Left hindlimb (tissue), 1 donor: ENCODE measurements around the gene GTSE1.
"Not testable (repeated sequence)": the region's sequence is repeated elsewhere in the genome, so short reads cannot be mapped to it uniquely, and the experiment has no call there.

ENCODE experiments used
- DNase-seq: peaks from one replicate; pipeline ENCODE4 v3.0.0-alpha.2; 2018

The GTSE1 gene

DNA sequence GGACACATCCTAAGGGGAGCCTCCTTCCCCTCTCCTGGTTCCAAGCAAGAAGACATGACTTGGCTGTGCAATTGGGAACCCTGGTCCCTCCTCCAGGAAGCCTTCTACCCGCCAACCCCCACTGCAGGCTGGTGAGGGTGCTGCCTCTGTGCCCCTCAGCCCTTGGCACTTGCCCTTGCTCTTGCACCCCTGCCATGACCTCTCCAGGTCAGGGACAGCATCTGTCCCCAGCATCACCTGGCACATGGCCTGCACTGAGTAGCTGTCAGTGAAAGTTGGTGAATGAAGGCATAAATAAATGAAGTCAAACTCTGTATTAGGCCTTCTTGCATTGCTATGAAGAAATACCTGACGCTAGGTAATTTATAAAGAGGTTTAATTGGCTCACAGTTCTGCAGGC, 1.9 kb upstream of the GTSE1 start:
- no peak for DNase-seq

DNA sequence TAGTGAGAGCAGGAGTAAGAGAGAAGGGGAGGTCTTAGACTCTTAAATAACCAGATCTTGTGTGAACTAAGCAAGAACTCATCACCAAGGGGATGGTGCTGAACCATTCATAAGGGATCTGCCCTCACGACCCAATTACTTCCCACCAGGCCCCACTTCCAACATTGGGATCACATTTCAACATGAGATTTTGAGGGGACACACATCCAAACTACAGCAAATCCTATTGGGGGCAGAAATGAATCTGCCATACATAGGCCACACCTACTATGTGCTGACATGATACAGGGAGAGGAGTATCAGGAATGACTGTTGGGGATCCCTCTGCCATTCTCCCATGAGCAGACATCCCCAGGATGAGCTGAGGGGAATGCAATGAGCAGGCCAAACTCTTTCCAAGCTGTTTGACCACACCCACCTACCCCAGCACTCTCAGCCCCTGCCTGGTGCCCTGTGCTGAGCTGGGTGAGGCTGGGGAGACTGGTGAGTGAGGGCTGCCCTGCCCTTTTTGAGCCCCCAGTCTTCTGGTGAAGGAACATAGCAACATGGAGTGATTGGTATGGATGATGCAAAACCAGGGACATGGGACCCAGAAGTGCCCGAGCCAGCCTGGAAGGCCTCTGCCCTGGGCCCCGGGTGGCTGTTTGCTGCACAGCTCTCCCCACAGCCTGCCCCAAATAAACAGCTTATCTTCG, 1.2 kb upstream of the GTSE1 start:
- DNase-seq: no peak

DNA sequence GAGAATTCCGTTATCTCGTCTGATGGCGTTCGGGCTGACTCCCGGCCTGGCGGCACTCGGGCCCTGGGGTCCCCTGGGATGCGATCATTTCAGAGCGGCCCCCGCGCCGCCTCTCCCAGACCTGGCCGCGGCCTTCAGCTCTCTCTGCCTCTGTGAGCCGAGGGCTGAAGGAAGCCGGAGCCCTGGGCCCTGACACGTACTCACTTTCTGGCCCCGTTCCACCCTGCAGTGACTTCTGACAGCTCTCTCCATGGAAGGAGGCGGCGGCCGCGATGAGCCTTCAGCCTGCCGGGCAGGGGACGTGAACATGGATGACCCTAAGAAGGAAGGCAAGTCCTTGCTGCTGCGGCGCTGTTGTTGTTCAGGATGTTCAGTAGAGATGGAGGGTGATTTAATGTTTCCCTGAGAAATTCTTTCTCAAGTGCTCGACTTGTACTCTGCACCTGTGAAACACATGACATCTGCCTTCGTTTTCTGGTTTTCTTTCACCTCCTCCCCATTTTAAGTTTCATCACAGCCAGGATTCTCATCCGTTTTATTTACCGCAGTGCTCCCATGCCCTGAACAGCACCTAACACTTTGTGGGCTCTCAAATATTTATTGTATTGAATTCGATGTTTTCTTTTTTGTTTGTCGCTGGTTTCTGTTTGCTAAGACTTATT, 612 bp downstream of the GTSE1 start:
- no peak for DNase-seq

DNA sequence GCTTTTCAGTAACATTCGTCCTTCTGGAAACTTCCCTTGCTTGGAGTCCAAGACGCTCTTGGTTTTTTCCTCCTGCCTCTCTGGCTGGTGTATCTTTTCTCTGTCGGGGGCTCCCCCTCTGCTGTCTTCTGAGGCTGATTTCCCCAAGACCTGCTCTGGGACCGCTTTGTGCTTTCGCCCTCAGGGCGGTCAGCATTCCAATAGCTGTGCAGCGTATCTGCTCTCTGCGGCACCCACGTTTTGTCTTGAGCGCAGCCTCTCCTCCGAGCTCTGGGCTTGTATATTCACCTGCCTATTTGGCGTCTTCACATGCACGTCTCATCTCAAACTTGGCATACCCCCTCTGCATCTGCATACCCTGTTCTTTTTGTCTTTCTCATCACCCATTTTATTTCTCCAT, 2.4 kb downstream of the GTSE1 start:
- no peak for DNase-seq

DNA sequence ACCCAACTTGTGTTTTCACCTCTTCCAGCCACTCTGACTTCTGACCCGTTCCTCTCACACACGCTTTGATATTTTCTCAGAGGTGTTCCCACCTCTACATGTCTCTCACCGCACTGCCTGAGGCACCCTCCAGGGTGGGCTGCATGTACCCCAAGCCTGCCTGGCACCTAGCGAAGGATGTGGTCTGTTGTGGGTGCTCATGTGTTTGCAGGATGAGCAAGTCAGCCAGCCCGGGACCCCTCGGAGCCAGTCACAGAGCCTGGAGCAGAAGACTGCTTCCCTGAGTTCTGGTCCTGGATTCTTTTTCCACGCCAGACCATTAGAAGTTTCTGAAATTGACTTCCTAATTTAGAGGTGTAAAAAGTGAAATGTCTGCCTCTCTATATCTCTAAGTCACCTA, 3.8 kb downstream of the GTSE1 start:
- no peak for DNase-seq

DNA sequence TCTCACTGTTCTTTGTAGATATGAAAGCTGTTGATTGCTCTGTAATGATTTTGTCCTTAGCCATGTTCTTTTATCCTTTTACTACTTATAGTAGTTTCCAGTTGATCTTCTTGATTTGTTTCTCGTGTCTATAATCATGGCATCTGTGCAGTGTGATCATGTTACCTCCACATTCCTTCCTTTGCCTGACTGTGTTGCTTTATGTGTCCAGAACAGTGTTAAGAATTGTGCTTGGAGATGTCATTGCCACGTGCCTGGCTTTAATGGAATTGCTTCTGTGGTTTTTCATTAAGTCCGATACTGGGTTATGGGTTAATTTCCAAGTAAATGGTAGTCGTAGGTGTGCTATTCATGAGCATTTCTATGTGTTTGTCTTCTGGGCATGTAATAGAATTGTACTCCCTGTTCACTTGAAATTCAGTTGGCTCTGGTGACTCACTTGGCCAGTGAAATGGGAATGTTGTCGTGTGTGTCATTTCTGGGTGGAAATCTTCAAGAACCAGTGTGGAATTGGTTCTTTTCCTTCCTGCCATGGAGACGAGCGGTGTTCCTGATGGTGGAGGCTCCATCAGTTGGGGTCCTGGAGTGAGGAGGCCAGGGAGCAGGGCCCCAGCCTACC, 6.8 kb downstream of the GTSE1 start:
- no peak for DNase-seq

DNA sequence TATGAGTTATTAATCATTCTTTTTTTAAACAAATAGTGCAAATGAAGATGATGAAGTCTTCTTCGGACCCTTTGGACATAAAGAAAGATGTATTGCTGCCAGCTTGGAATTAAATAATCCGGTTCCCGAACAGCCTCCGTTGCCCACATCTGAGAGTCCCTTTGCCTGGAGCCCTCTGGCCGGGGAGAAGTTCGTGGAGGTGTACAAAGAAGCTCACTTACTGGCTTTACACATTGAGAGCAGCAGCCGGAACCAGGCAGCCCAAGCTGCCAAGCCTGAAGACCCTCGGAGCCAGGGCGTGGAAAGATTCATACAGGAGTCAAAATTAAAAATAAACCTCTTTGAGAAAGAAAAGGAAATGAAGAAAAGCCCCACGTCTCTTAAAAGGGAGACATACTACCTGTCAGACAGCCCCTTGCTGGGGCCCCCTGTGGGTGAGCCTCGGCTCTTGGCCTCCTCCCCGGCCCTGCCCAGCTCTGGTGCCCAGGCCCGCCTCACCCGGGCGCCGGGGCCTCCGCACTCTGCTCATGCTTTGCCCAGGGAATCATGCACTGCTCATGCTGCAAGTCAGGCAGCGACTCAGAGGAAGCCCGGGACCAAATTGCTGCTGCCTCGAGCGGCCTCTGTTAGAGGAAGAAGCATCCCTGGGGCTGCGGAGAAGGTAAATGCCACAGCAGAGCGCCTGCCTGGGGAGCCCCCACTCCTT, 11.8 kb downstream of the GTSE1 start:
- DNase-seq: no peak

DNA sequence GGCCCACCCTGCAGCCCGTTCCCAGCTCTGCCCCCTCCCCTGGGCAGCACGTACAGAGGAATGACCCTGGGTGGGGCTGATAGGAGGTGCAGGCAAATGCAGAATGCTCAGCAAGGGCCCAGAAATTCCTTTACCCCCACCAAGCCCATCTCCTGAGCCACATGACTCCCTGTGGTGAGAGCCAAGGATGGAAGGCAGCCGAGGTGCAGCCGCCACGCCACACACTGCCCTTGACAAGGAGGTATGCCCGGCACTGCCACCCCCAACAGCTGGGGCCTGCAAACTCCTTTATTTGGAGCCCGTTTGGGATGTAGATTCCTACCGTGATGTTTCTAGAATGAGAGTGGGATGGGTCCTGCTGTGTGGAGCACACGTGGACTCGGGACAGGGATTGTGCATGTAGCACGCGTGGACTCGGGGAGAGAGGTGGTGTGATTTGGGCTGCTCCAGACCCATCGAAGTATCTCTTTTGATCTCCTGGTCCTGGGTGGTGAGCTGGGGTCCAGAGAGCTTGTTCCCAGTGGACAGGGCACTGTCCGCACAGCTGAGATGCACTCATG, 12.9 kb downstream of the GTSE1 start:
- DNase-seq: no peak

DNA sequence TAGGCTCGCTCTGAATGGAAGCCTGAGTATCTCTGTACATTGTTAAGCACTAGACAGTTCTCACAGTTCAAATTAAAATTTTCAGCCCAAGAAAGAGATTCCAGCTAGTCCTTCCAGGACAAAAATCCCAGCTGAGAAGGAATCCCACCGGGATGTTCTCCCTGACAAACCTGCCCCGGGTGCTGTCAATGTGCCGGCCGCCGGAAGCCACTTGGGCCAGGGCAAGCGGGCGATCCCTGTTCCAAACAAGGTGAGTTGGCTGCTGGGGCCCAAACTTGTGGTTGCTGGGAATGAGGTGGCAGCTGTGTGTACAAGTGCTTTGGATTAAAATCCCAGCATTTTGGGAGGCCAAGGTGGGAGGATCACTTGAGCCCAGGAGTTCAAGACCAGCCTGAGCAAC, 15.4 kb downstream of the GTSE1 start:
- DNase-seq: no peak

DNA sequence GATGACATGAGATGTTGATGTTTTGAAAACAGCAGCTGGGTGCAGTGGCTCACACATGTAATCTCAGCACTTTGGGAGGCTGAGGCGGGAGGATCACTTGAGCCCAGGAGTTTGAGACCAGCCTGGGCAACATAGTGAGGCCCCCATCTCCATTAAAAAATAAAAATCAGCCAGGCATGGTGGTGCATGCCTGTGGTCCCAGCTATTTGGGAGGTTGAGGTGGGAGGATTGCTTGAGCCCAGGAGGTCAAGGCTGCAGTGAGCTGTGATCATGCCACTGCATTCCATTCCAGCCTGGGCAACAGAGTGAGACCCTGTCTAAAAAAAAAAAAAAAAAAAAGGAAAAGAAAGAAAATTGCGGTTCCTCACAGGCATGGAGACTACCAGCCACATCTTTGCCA, 16.2 kb downstream of the GTSE1 start:
- not testable (repeated sequence) for DNase-seq

GRCh38 chr22:46315976-46316375, 19.3 kb downstream of the GTSE1 start:
- no peak for DNase-seq

GRCh38 chr22:46317646-46318045, 21.0 kb downstream of the GTSE1 start:
- DNase-seq: no peak

GRCh38 chr22:46318576-46318975, 21.9 kb downstream of the GTSE1 start:
- DNase-seq: no peak

GRCh38 chr22:46319319-46319718, 22.6 kb downstream of the GTSE1 start:
- DNase-seq: no peak

DNA sequence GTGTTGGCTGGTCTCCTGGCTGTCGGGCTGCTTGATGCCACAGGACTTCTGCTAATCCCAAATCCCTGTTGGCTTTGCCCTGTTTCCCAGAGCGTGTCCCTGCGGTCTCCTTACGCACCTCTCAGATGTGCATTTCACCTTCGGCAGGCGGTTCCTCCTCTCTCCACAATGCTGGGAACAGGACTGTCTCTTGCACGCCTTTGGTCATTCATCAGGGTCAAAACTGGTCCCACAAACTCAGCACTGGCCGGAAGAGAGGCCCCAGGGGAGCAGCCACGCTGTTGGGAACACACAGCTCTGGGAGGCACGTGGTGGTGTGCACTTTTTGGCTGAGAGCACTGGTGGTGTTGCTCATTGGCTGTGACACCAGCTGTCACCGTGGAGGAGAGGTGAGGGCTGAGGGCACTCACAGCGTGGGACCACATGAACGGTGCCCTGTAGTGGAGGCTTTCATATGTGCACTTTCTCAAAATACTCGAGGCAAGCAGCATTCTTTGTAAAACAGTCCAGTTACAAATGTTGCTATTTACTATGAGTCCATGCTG, 23.6 kb downstream of the GTSE1 start:
- DNase-seq: no peak

DNA sequence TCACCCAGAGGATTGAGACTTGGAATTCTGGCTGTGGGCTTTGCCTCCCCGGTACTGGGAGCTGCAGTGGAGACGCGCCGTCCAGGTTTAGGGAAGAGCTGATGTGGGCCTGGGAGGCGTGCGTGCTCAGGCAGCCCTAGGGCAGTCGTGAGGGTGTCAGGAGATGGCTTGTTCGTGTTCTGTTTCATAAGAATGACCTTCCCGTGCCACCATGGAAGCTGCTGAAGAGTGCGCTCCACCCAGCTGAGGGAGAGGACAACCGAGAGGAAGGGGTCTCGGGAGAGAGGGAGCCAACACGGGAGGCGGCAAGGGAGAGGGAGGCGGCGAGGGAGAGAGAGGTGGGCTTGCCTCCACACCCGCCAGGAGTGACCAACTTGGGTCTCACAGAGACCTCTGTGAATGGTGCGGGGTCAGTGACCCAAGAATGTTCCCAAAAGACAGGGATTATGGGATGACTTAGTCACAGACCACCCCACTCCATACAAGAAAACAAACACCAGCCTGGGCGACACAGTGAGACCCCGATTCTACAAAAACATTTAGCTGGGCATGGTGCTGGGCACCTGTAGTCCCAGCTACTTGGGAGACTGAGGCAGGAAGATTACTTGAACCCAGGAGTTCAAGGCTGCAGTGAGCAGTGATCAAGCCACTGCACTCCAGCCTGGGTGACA, 24.2 kb downstream of the GTSE1 start:
- no peak for DNase-seq

DNA sequence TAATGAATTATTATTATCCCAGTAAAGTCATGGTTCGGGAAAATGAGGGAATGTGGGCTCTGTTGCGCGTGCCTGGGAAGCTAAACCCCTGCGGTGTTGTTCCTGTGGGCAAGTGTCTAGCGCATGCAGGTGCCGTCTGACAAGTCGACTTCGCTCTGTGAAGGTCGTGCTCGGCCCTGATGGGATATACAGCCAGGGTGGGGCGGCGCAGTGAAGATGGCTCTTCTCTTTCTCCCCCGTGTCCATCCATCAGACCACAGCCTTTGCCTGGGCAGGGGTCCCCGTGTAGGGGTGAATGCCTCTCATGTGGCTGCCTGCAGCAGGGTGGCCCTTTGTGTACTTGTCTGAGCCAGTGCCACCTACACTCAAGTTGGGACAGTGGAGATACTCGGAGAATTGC, 26.0 kb downstream of the GTSE1 start:
- no peak for DNase-seq

- DNase-seq: no peak
These were observed 26.5 kb downstream of the GTSE1 start for GRCh38 chr22:46323162-46323561.

GRCh38 chr22:46326066-46326680, 29.5 kb downstream of the GTSE1 start:
- no peak for DNase-seq

- DNase-seq: no peak
These were observed 31.2 kb downstream of the GTSE1 start for GRCh38 chr22:46327691-46328465.

- no peak for DNase-seq
These were observed 32.1 kb downstream of the GTSE1 start for GRCh38 chr22:46328797-46329196.
